ENCODE results near the gene PAN3. TPM values are rescaled to one million over a fixed set of nuclear protein-coding genes. Genes with fewer than 3 reads are reported as not detected.
"Not testable (repeated sequence)": the region's sequence is repeated elsewhere in the genome, so short reads cannot be mapped to it uniquely, and the experiment has no call there.

PAN3 gene
- total RNA-seq = 42.6 TPM

DNA sequence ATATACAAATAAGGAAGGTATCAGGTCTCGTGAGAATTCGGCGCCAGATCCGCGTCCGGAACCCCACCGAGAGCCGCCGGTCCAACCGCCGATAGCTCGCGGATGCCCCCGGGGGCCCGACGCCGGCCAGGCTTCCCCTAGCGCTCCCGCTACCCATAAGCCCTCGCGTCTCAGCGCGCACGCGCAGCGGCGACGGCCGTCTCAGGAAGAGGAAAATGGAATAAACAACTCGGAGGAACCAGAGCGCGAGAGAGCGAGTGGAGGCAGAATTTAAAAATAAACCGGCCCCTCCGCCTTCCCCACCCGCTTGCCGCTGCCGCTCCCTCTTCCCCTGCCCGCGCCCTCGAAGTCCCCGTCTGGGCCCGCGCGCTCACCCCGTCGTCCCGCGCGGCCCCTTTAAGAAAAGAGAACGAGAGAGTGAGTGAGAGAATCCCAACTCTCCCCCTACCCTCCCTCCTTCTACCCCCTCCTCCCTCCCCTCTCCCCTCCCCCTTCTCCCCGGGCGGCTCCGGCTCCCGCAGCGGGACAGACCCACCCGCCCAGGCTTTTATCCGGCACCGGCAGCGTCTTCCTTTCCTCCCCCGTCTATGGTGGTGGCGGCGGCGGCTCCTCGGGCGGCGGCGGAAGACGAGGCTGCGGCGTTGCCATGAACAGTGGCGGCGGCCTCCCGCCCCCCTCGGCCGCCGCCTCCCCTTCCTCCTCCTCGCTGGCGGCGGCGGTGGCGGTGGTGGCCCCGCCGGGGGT is at the start of gene PAN3:
Gene PAN3 (plus strand): TSS at position 534 of the 744 bp plus-strand sequence. CDS start 113 bp downstream, at position 647.
- DNase-seq = peak; percentile 80

GRCh38 chr13:28089065-28089464 is 49.3 kb upstream of the PAN3 start:
- DNase-seq = no peak

DNA sequence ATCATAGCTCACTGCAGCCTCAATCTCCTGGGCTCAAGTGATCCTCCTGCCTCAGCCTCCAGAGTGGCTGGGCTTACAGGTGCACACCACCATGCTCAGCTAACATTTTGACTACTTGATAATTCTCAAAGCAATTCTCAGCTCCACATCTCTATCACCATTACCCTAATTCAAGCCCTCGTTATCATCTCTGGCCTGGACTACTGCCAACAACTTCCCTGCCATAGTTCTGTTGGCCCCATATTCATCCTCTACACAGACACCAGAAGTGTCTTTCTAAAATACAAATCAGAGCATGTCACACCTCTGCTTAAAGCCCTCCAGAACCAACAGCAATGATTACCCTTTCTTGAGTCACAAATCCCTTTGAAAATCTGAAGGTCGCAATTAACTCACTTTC is 45.9 kb upstream of the PAN3 start:
- no peak for DNase-seq

DNA sequence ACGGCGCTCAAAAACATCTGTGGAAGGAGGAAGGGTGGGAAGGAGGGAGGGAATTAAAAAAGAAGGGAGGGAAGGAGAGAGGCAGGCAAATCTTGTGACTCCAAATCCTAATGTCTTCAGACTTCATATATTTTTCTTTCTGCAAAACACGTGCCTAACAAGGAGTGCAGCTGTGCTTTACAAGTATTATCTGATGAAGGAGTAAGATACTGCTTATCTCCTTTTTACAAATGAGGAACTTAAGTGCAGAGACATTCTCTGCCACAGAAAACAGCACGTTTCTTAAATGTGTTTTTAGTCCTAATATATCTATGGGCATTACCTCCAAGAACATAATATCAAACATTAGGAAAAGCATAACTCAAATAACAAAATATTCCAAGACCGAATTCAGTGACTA is 44.5 kb upstream of the PAN3 start:
- DNase-seq = no peak

DNA sequence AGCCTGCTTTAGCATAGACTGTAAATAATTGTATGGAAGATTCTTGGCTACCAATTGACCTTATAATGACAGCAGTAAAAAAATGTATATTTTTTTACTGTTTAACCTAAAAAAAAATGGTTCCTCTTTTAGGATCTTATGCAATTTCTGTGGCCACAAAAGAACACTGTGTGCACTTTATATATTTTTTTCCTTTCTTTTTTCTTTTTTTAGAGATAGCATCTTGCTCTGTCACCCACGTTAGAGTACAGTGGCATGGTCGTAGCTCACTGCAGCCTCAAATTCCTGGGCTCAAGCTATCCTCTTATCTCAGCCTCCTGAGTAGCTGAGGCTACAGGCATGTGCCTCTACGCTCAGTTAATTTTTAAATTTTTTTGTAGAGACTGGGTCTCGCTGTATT is 44.0 kb upstream of the PAN3 start:
- DNase-seq = no peak

- DNase-seq = no peak
Measured at GRCh38 chr13:28097503-28097902, 40.8 kb upstream of the PAN3 start.

GRCh38 chr13:28099396-28100149 is 38.8 kb upstream of the PAN3 start:
- DNase-seq = no peak

GRCh38 chr13:28100150-28101121 is 37.9 kb upstream of the PAN3 start, which contains the start of gene FLT3:
TSS of gene FLT3 (minus strand) at chr13:28100576. CDS start at chr13:28100510, 66 bp downstream.
- no peak for DNase-seq

- DNase-seq = not testable (repeated sequence)
Measured at GRCh38 chr13:28101886-28102285, 36.5 kb upstream of the PAN3 start.

DNA sequence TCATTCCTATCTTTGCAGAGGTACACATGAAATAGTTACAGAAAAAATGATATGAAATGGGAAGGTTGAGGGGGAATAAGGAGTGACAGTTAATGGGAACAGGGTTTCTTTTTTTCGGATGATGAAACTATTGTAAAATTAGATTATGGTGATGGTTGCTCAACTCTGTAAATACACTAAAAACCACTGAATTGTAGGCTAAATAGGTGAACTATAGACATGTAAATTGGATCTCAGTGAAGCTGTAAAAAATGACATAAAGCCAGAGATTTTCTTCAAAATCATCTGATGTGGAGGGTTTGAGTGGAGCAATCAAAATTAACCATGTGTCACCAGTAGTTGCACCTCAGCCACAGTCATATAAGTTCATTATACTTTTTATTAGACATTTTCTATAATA is 31.4 kb upstream of the PAN3 start:
- DNase-seq = no peak

DNA sequence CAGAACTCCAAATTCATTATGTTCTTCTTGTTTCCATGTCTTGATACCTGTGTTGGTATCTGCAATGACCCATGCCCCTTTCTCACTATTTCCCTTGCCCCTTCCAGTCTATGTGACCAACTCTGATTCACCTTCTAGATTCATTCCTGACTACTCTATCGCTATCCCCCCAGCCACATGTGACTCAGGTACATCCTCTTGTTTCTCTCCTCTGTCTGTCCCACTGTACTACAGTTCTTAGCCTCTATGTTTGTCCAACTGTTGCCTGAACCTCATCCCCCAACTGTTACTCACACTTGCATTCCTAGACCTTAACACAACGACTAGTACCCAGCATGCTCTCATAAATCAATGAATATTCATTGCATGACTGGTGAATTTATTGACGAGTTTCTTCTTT is 27.9 kb upstream of the PAN3 start:
- DNase-seq = no peak

DNA sequence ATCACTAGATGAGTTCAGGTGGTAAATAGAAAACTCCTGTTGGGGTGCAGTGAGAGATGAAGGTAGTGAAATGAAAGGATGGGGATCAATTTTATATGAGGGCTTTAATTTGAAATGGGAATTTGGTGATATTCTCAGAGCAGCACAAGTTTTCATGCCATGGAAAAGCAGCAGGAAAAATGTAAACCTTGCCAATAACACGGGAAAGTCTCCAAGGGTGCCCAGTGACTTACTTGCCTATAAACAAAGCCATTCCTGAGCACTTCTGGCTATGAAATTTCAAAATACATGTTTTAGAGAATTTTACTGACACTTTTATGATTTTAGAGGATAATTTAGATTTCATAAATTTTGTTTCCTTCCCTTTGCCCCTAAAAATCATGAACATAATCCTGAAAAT is 21.6 kb upstream of the PAN3 start:
- DNase-seq = no peak

DNA sequence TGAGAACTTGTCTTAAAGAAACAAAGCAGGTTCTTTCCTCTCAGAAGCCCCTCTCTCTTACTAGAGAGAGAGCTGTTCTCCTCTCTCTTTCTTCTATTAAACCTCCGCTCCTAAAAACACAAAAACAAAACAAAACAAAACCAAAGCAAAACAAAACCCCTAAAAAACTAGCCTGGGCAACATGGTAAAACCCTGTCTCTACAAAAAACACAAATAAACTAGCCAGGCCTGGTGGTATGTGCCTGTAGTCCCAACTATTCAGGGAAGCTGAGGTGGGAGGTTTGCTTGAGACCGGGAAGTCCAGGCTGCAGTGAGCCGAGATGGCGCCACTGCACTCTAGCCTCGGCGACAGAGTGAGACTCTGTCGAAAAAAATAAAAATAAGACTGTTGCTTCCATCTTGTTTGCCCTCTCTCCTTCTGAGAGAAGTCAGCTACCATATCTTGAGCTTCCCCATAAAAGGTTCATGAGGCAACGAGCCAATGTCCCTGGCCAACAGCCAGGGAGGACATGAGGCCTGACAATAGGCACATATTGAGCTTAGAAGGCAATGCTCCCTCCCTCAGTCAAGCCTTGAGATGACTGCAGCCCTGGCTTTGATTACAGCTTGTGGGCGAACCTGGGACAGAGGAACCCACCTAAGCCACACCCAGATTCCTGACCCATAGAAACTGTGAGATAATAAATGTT is 20.5 kb upstream of the PAN3 start:
- DNase-seq = no peak

DNA sequence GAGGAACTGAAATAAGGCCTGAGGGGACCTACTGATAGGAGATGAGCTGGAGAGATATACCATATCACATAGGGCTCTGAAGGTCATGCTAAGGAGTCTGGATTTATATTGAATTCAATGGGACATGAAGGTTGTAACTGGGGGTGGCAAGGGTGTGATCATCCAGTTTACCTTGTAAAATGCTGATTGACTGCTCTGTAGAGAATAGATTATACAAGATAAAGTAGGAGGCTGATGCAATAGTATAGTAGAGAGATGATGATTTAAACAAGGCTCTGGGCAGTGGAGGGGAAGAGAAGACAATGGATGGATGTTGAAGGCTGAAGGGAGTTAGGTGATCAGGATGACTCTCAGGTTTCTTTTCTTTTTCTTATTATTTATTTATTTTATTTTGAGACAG is 18.0 kb upstream of the PAN3 start:
- DNase-seq = no peak

GRCh38 chr13:28121224-28121623 is 17.1 kb upstream of the PAN3 start:
- no peak for DNase-seq

DNA sequence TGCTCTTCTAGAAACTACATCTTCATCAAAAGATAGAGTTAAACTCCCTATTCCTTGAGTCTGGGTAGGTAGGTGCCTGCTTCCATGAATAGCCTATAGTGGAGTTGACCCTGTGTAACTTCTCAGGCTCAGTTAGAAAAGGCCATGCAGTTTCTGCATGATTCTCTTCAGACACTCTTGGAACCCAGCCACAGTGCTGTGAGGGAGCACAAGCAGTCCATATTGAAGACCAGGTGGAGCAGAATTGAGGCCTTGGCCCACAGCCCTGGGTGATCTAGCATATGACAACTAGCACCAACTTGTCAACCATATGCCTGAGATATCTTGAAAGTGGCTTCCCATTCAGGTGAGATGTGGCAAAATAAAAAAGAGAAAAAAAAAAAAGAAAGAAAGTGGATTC is 10.3 kb upstream of the PAN3 start:
- no peak for DNase-seq

- no peak for DNase-seq
Measured at GRCh38 chr13:28128926-28129325, 9.4 kb upstream of the PAN3 start.

- no peak for DNase-seq
Measured at GRCh38 chr13:28129911-28130693, 8.2 kb upstream of the PAN3 start.

- no peak for DNase-seq
Measured at GRCh38 chr13:28131646-28132045, 6.7 kb upstream of the PAN3 start.

GRCh38 chr13:28136916-28137315 is 1.4 kb upstream of the PAN3 start:
- DNase-seq = no peak

GRCh38 chr13:28137596-28137995 is 749 bp upstream of the PAN3 start:
- no peak for DNase-seq

All from skin of body (tissue), 2 donors.